GM12873 (cell line): ENCODE data around the gene CREB3L1.

Source experiments
- CTCF ChIP-seq: IDR thresholded peaks from 2 replicates; pipeline ENCODE4 v1.5.1; 2012; ENCODE audit warnings: low read depth, mild to moderate bottlenecking, moderate library complexity, low read length, control low read depth; ENCODE audit not compliant: insufficient read depth; ENCODE audit errors: missing control alignments

CREB3L1 gene

GRCh38 chr11:46321757-46322156 is 44.3 kb downstream of the CREB3L1 start:
- no peak for TF ChIP-seq CTCF

GRCh38 chr11:46322759-46323158 is 45.3 kb downstream of the CREB3L1 start:
- TF ChIP-seq CTCF: peak; percentile 51

GRCh38 chr11:46326813-46327416 is 49.5 kb downstream of the CREB3L1 start:
- TF ChIP-seq CTCF: no peak

GRCh38 chr11:46327829-46328228 is 50.4 kb downstream of the CREB3L1 start:
- no peak for TF ChIP-seq CTCF

DNA sequence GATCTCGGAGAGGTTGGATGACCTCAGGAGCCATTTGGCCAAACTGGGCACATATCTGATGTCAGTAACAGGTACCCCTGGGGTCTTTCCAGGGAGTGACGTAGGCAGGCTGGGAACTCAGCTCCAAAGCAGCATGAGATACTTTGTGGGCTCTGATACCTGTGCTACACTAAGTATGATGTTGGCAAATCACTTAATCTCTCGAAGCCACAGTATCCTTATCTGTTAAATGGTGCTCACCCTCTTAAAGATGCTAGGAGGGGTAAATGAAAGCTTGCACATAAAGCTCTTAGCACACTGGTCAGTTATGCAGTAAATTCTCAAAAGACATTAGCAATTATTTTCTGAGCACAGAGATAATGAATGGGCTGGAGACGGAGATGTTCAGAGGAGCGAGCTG is 52.7 kb downstream of the CREB3L1 start:
- no peak for TF ChIP-seq CTCF

DNA sequence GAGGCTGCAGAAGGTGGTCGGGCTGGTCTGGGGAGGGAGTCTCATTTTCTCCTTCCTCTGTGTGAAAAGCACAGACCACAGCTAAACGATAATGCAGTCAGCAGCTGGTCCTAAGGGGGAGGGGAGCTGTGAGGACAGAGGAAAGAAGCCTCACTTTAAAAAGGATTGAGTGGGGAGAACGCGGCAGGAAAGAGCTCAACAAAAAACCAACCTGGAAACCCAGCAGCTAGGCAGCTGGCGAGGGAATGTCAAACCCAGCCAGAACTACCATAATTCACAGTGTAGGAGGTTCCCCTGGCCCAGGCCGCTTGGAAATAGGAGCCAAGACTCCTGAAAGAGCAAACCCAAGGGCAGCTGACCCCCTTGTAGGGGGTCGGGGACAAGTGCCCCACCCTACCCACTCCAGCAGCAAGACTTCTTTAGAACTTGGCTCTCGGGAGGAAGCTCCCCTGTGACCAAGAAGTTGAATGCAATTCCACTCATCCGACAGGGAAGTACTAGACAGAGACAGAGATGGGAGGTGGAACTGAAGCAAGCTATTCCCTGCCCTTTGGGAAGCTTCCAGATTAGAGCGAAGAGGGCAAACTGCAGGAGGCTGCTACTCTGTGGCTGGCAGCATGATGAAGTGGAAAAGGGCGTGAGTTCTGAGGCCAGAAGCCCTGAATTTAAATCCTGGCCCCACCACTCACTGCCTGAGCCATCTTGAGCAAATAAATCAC is 53.3 kb downstream of the CREB3L1 start:
- no peak for TF ChIP-seq CTCF

DNA sequence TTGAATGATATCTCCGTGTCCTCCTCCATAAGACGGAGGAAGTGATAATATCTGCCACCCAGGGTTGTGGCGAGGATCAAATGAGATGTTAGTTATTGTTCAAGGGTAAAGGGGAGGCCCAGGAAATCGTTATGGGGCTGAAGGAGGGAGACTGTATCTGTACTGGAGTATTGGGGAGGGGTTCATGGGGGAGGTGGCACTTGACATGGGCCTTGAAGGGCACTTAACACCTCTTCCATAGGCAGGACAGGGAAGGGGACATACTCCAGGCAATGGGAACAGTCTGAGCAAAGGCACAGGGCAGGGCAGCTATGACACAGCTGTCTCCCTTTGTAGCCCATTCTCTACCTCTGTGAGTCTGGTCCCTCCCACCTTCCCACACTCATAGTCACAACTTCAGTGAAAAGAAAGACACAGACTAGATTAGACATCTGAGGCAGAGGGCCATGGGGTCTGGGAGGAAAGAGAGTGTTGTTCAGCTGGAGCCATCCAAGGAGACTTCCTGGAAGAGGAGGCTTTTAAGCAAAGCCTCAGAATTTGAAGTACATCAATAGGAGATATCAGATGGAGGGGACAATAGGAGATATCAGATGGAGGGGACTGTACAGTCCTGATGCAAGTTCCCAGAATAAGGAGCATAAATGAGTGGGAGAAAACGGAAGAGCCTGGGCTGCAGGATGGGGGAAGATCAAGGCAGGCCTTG is 54.0 kb downstream of the CREB3L1 start:
- TF ChIP-seq CTCF: no peak
